Glutamatergic neuron (in vitro differentiated cells): ENCODE data around the gene NRXN3. TPM values are rescaled to one million over a fixed set of nuclear protein-coding genes. Genes with fewer than 3 reads are reported as not detected.

Experiments used
- DNase-seq: peaks from one replicate; pipeline ENCODE4 v3.0.0; 2022
- H3K27ac Mint-ChIP-seq: one replicate; pipeline ENCODE4 v1.8.0; 2020; ENCODE audit warnings: mild to moderate bottlenecking, mixed read lengths, inconsistent platforms; ENCODE audit not compliant: unreplicated experiment
- H3K27me3 Mint-ChIP-seq: one replicate; pipeline ENCODE4 v1.8.0; 2020; ENCODE audit warnings: mild to moderate bottlenecking, moderate library complexity, mixed read lengths, inconsistent platforms; ENCODE audit not compliant: unreplicated experiment
- H3K36me3 Mint-ChIP-seq: one replicate; pipeline ENCODE4 v1.8.0; 2020; ENCODE audit warnings: mild to moderate bottlenecking, mixed read lengths, inconsistent platforms; ENCODE audit not compliant: unreplicated experiment
- H3K4me1 Mint-ChIP-seq: one replicate; pipeline ENCODE4 v1.8.0; 2020; ENCODE audit warnings: mild to moderate bottlenecking, low read depth, mixed read lengths, inconsistent platforms; ENCODE audit not compliant: unreplicated experiment
- H3K4me3 Mint-ChIP-seq: one replicate; pipeline ENCODE4 v1.8.0; 2020; ENCODE audit warnings: mild to moderate bottlenecking, mixed read lengths, inconsistent platforms; ENCODE audit not compliant: unreplicated experiment
- H3K9me3 Mint-ChIP-seq: one replicate; pipeline ENCODE4 v1.8.0; 2020; ENCODE audit warnings: mild to moderate bottlenecking, moderate library complexity, mixed read lengths, inconsistent platforms; ENCODE audit not compliant: unreplicated experiment
- total RNA-seq: library from RNA; stranded (reverse); fragmentation: NEBNext Ultra II Directional; extraction: Animal tissue kit (Norgen Biotek cat#: 25700); gene quantifications from one replicate; pipeline ENCODE4 v1.2.1, GENCODE V29; 2021; ENCODE audit not compliant: unreplicated experiment
- TF ChIP-seq, protein P1 (sequence below): fragments of 200-600 bp; sonication (generic); IDR thresholded peaks from one replicate; pipeline ENCODE4 v1.5.0; 2021; ENCODE audit not compliant: partially characterized antibody, unreplicated experiment

NRXN3 gene
- total RNA-seq, 1 donor from 2014 or later: 1.2 TPM

DNA sequence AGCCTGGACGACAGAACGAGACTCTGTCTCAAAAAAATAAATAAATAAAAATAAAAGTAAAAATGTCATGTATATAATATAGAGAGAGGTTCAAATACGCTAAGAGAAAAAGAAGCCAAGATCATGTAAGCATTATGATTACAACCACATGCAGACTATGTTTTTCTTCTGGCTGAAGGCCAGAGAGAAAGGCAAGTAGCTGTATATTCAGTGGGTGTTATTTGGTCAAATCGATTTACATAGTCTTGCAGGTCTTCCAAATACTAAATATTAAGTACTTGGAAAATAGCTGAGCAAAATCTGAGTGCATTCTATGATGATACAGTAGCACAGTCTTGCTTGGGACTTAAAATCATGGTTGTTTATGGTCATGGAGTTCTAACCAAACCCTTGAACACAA lies 1283.1 kb downstream of the NRXN3 start:
- TF ChIP-seq, protein P1, sequence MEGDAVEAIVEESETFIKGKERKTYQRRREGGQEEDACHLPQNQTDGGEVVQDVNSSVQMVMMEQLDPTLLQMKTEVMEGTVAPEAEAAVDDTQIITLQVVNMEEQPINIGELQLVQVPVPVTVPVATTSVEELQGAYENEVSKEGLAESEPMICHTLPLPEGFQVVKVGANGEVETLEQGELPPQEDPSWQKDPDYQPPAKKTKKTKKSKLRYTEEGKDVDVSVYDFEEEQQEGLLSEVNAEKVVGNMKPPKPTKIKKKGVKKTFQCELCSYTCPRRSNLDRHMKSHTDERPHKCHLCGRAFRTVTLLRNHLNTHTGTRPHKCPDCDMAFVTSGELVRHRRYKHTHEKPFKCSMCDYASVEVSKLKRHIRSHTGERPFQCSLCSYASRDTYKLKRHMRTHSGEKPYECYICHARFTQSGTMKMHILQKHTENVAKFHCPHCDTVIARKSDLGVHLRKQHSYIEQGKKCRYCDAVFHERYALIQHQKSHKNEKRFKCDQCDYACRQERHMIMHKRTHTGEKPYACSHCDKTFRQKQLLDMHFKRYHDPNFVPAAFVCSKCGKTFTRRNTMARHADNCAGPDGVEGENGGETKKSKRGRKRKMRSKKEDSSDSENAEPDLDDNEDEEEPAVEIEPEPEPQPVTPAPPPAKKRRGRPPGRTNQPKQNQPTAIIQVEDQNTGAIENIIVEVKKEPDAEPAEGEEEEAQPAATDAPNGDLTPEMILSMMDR: no peak
- Mint-ChIP-seq H3K36me3 (no peaks in the 10 kb centered on the region), H3K4me3 (no peak overlapping the region), H3K27ac (no peak overlapping the region), H3K27me3 (no peaks in the 10 kb centered on the region), H3K9me3 (no peaks in the 10 kb centered on the region), H3K4me1 (no peaks in the 10 kb centered on the region)
- no peak for DNase-seq

- DNase-seq: no peak
- Mint-ChIP-seq H3K9me3 (no peaks in the 10 kb centered on the region), H3K36me3 (no peaks in the 10 kb centered on the region), H3K27ac (no peak overlapping the region), H3K27me3 (no peaks in the 10 kb centered on the region), H3K4me3 (no peak overlapping the region), H3K4me1 (peaks cover 4% of the 10 kb centered on the region)
- TF ChIP-seq, protein P1: no peak
These were observed 1294.3 kb downstream of the NRXN3 start for GRCh38 chr14:79464468-79464867.

DNA sequence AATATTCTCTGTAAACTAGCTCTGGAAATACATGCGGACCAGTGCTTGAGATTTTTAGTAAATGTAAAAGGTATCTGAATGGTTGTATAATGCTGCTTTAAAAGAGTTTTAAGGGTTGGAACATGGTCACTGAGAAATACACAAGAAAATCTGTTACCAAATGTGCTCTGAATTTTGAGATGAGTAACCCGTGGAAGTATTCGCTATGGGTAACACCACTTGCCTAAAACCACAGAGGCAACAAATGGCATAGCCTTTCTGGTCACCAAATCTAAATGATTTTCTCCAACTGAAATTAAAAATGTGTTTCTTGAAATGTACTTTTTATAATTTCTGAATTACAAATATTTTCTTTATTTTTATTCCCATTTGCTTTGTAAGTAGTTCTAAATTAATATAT lies 1295.5 kb downstream of the NRXN3 start:
- no peaks in the 10 kb centered on the region for H3K36me3 Mint-ChIP-seq
- no peaks in the 10 kb centered on the region for H3K9me3 Mint-ChIP-seq
- H3K4me1 Mint-ChIP-seq: peaks cover 4% of the 10 kb centered on the region
- no peak overlapping the region for H3K27ac Mint-ChIP-seq
- H3K27me3 Mint-ChIP-seq: no peaks in the 10 kb centered on the region
- no peak for DNase-seq
- TF ChIP-seq, protein P1: no peak
- H3K4me3 Mint-ChIP-seq: no peak overlapping the region

DNA sequence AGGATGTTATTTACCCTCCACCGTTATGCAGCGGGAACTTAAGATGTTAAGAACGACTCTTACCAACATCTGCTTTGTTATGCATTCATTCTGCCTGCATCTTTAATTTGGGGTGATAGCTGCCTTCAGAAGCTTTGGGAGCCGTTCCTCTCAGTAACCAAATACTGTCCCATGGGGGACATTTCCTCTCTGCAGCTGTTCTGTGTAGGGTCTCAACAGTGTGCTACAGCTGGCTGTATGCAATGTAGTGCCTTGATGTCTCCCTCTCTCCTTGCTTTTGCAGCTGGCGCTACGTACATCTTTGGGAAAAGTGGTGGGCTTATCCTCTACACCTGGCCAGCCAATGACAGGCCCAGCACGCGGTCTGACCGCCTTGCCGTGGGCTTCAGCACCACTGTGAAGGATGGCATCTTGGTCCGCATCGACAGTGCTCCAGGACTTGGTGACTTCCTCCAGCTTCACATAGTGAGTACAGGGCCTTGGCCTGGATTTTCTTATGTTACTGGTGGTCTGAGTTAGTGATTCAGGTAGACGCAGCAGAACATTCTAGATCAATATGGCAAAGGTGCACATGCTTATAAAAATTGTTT lies 1296.9 kb downstream of the NRXN3 start:
- TF ChIP-seq, protein P1: no peak
- Mint-ChIP-seq H3K27ac (no peak overlapping the region), H3K9me3 (no peaks in the 10 kb centered on the region), H3K36me3 (no peaks in the 10 kb centered on the region), H3K4me3 (no peak overlapping the region), H3K27me3 (no peaks in the 10 kb centered on the region), H3K4me1 (no peaks in the 10 kb centered on the region)
- DNase-seq: no peak

GRCh38 chr14:79467835-79468234 lies 1297.7 kb downstream of the NRXN3 start:
- H3K27me3 Mint-ChIP-seq: no peaks in the 10 kb centered on the region
- H3K4me3 Mint-ChIP-seq: no peak overlapping the region

More at GRCh38 chr14:79467835-79468234, 1297.7 kb downstream of the NRXN3 start:
- Mint-ChIP-seq H3K4me1 (peaks cover 3% of the 10 kb centered on the region), H3K9me3 (no peaks in the 10 kb centered on the region), H3K36me3 (no peaks in the 10 kb centered on the region), H3K27ac (no peak overlapping the region)
- TF ChIP-seq, protein P1: no peak
- DNase-seq: no peak
